Right cardiac atrium (tissue), 5 donors: ENCODE measurements around the gene PSORS1C2. TPM values are rescaled to one million over a fixed set of nuclear protein-coding genes. Genes with fewer than 3 reads are reported as not detected.
"Not testable (repeated sequence)": the region's sequence is repeated elsewhere in the genome, so short reads cannot be mapped to it uniquely, and the experiment has no call there.

Source experiments
- ATAC-seq, 2 donors: fragments of 200-7000 bp; cut with Tn5 transposase; one replicate each; pipeline versions ENCODE4 v1.8.0 to v1.9.1; 2020; ENCODE audit warnings: moderate library complexity in 2 of 2, mild to moderate bottlenecking in 1 of 2
- DNase-seq, 3 donors: peaks; one replicate each; pipeline ENCODE4 v3.0.0-alpha.2; 2020
- H3K27ac ChIP-seq: one replicate; pipeline ENCODE4 v1.5.1; 2013; ENCODE audit warnings: mild to moderate bottlenecking, low read length, control low read depth, moderate library complexity
- H3K27me3 ChIP-seq: one replicate; pipeline ENCODE4 v1.6.1; 2013; ENCODE audit not compliant: control insufficient read depth, insufficient read depth
- H3K4me1 ChIP-seq: one replicate; pipeline ENCODE4 v1.6.1; 2013; ENCODE audit warnings: low read length; ENCODE audit not compliant: control insufficient read depth, insufficient read depth
- H3K4me3 ChIP-seq: one replicate; pipeline ENCODE4 v1.5.1; 2013; ENCODE audit warnings: low read length, control low read depth
- H3K9me3 ChIP-seq: one replicate; pipeline ENCODE4 v1.6.1; 2013; ENCODE audit warnings: low read length; ENCODE audit not compliant: control insufficient read depth
- WGBS: extraction: QIAGEN DNeasy Blood & Tissue Kit; methylation state at CpG from one replicate; pipeline ENCODE4 v1.1.7; 2013; 5-methylcytosine and 5-hydroxymethylcytosine counted together
- intact Hi-C, 4 donors: fragments of 100-400 bp; cut with DNase I; formaldehyde crosslinking; loops; one replicate each; pipeline versions ENCODE4 v1.11.0 to v1.14.0; 2022 to 2023
- long read RNA-seq, 4 donors: library from polyadenylated mRNA; unstranded; transcript quantifications; one replicate each; pipeline ENCODE4 v2.0.0, GENCODE V29; 2020 to 2021
- polyA plus RNA-seq: library from polyadenylated mRNA; stranded (reverse); fragments of 200-250 nt; gene quantifications from one replicate; pipeline ENCODE4 v1.2.3, GENCODE V29; 2013
- total RNA-seq, 4 donors: library from RNA; stranded (reverse); fragmentation: NEBNext Ultra II Directional; extraction: Animal tissue kit (Norgen Biotek cat#: 25700); gene quantifications; one replicate each; pipeline ENCODE4 v1.2.1, GENCODE V29; 2021
- donor health status: healthy with polysubstance abuse.
- donor health status: DM: no; HTN: yes; CAD: no.
- donor health status: DM: no; HTN: no; CAD: no.
- donor health status: DM: no; HTN: yes; CAD: no; lungs with severe emphysema.
- donor health status: DM: yes; HTN: yes; CAD: no.

The PSORS1C2 gene
- not detected for total RNA-seq
- not detected for polyA plus RNA-seq
- long read RNA-seq, donor 1: 0 reads
- long read RNA-seq, donor 2: 0 reads
- long read RNA-seq, donor 3: 0 reads
- long read RNA-seq, donor 4: 0 reads

- Histone ChIP-seq H3K4me3 (no peak within 1 kb of the TSS), H3K27ac (no peak within 1 kb of the TSS), H3K27me3 (no peaks in the 10 kb centered on the region), H3K4me1 (peaks cover 8% of the 10 kb centered on the region), H3K9me3 (no peaks in the 10 kb centered on the region)
- intact Hi-C loops: loop anchor here (2.0 to 10.0 kb wide), 5 partner anchors 52 to 236 kb away; no protein-coding TSS in a partner anchor
- no peak for ATAC-seq
- 78% methylated on average over 4 of the region's 4 CpGs for WGBS
- no peak for DNase-seq
Measured at GRCh38 chr6:31138982-31139381, at the start of gene PSORS1C2. Gene PSORS1C2 (minus strand): TSS chr6:31139066. CDS start chr6:31139026, 40 bp downstream.

GRCh38 chr6:31187780-31188194 is 48.9 kb upstream of the PSORS1C2 start:
- 90% methylated on average over 5 of the region's 5 CpGs for WGBS
- H3K27ac ChIP-seq: no peak overlapping the region
- ATAC-seq: no peak
- H3K4me3 ChIP-seq: no peak overlapping the region
- intact Hi-C loops: no loop called here
- no peak for DNase-seq
- no peaks in the 10 kb centered on the region for H3K4me1 ChIP-seq
- no peaks in the 10 kb centered on the region for H3K9me3 ChIP-seq
- H3K27me3 ChIP-seq: no peaks in the 10 kb centered on the region

GRCh38 chr6:31186052-31186734 is 47.3 kb upstream of the PSORS1C2 start:
- ATAC-seq (peak; percentile 75 to 89), DNase-seq (peak; percentile 89 to 95 (median 93))
- Histone ChIP-seq H3K9me3 (no peaks in the 10 kb centered on the region), H3K27me3 (no peaks in the 10 kb centered on the region), H3K4me1 (no peaks in the 10 kb centered on the region), H3K4me3 (peak overlapping the region; percentile 32), H3K27ac (peak overlapping the region; percentile 5)
- intact Hi-C loops: no loop called here
- WGBS: 54% methylated on average over 24 of the region's 24 CpGs

- DNase-seq, intact Hi-C loops, H3K4me1 ChIP-seq, H3K27me3 ChIP-seq, H3K9me3 ChIP-seq: not testable (repeated sequence)
- Histone ChIP-seq H3K4me3 (peak overlapping the region; percentile 32), H3K27ac (peak overlapping the region; percentile 5)
- peak in 1 of 2 donors; percentile 36 for ATAC-seq
- 45% methylated on average over 4 of the region's 4 CpGs for WGBS
Measured at GRCh38 chr6:31185695-31186051, 46.8 kb upstream of the PSORS1C2 start.

GRCh38 chr6:31183859-31184258 is 45.0 kb upstream of the PSORS1C2 start:
- intact Hi-C loops, ATAC-seq, H3K4me1 ChIP-seq, DNase-seq, H3K9me3 ChIP-seq, H3K27me3 ChIP-seq, H3K27ac ChIP-seq, H3K4me3 ChIP-seq: not testable (repeated sequence)
- 70% methylated on average over 6 of the region's 6 CpGs for WGBS

GRCh38 chr6:31183287-31183686 is 44.4 kb upstream of the PSORS1C2 start:
- intact Hi-C loops, H3K4me3 ChIP-seq, DNase-seq, H3K27ac ChIP-seq, H3K4me1 ChIP-seq, ATAC-seq, H3K27me3 ChIP-seq, H3K9me3 ChIP-seq: not testable (repeated sequence)
- WGBS: 92% methylated on average over 2 of the region's 2 CpGs

- peak; percentile 95 to 99 for ATAC-seq
- intact Hi-C loops: no loop called here
- H3K9me3 ChIP-seq: no peaks in the 10 kb centered on the region
- H3K27ac ChIP-seq: peak overlapping the region; percentile 39
- H3K4me3 ChIP-seq: peak overlapping the region; percentile 17
- no peaks in the 10 kb centered on the region for H3K4me1 ChIP-seq
- DNase-seq: peak; percentile 80 to 92 (median 91)
- 56% methylated on average over 26 of the region's 26 CpGs for WGBS
- H3K27me3 ChIP-seq: no peaks in the 10 kb centered on the region
Measured at GRCh38 chr6:31180500-31180899, 41.6 kb upstream of the PSORS1C2 start.

GRCh38 chr6:31179896-31180295 is 41.0 kb upstream of the PSORS1C2 start:
- intact Hi-C loops: no loop called here
- ATAC-seq (no peak), DNase-seq (no peak)
- Histone ChIP-seq H3K27ac (peak overlapping the region; percentile 39), H3K27me3 (no peaks in the 10 kb centered on the region), H3K4me3 (peak overlapping the region; percentile 17), H3K9me3 (no peaks in the 10 kb centered on the region), H3K4me1 (no peaks in the 10 kb centered on the region)
- 95% methylated on average over 8 of the region's 8 CpGs for WGBS

- WGBS: 66% methylated on average over 4 of the region's 4 CpGs
- Histone ChIP-seq H3K27ac (no peak overlapping the region), H3K4me3 (no peak overlapping the region), H3K9me3 (no peaks in the 10 kb centered on the region), H3K4me1 (no peaks in the 10 kb centered on the region), H3K27me3 (no peaks in the 10 kb centered on the region)
- intact Hi-C loops: no loop called here
- no peak for ATAC-seq
- DNase-seq: no peak
Measured at GRCh38 chr6:31179042-31179386, 40.1 kb upstream of the PSORS1C2 start.

GRCh38 chr6:31178143-31179041 is 39.5 kb upstream of the PSORS1C2 start:
- Histone ChIP-seq H3K27ac (no peak overlapping the region), H3K9me3 (no peaks in the 10 kb centered on the region), H3K27me3 (no peaks in the 10 kb centered on the region), H3K4me1 (no peaks in the 10 kb centered on the region), H3K4me3 (no peak overlapping the region)
- 71% methylated on average over 8 of the region's 8 CpGs for whole genome bisulfite sequencing
- ATAC-seq (peak in 1 of 2 donors; percentile 53), DNase-seq (no peak)
- intact Hi-C loops: no loop called here

GRCh38 chr6:31175971-31176370 is 37.1 kb upstream of the PSORS1C2 start:
- H3K4me3 ChIP-seq: no peak overlapping the region
- H3K27me3 ChIP-seq: no peaks in the 10 kb centered on the region
- 40% methylated on average over 3 of the region's 3 CpGs for WGBS
- H3K27ac ChIP-seq: no peak overlapping the region
- ATAC-seq (no peak), DNase-seq (no peak)
- intact Hi-C loops: no loop called here
- H3K9me3 ChIP-seq: no peaks in the 10 kb centered on the region
- no peaks in the 10 kb centered on the region for H3K4me1 ChIP-seq
